Activated naive CD4-positive, alpha-beta T cell treated with anti-CD3 and anti-CD28 coated beads, Interleukin-2, amount 50 U/mL, for 24 hours (primary cell): ENCODE measurements around the gene RNF31.

Experiments used
- H3K27ac Mint-ChIP-seq: one replicate; pipeline ENCODE4 v1.8.0; 2021; ENCODE audit warnings: mild to moderate bottlenecking, mixed read lengths
- H3K27me3 Mint-ChIP-seq: one replicate; pipeline ENCODE4 v1.8.0; 2021; ENCODE audit warnings: mixed read lengths
- H3K36me3 Mint-ChIP-seq: one replicate; pipeline ENCODE4 v1.8.0; 2021; ENCODE audit warnings: mixed read lengths
- H3K4me1 Mint-ChIP-seq: one replicate; pipeline ENCODE4 v1.8.0; 2021; ENCODE audit warnings: mixed read lengths
- H3K4me3 Mint-ChIP-seq: one replicate; pipeline ENCODE4 v1.8.0; 2021; ENCODE audit warnings: mild to moderate bottlenecking, mixed read lengths
- H3K9me3 Mint-ChIP-seq: one replicate; pipeline ENCODE4 v1.8.0; 2021; ENCODE audit warnings: mixed read lengths

Gene RNF31

GRCh38 chr14:24143511-24143910 is 3.8 kb upstream of the RNF31 start:
- Mint-ChIP-seq H3K4me3 (no peak overlapping the region), H3K27me3 (no peaks in the 10 kb centered on the region), H3K4me1 (peaks cover 63% of the 10 kb centered on the region), H3K9me3 (no peaks in the 10 kb centered on the region), H3K27ac (peak overlapping the region; percentile 65), H3K36me3 (peaks cover 15% of the 10 kb centered on the region)

DNA sequence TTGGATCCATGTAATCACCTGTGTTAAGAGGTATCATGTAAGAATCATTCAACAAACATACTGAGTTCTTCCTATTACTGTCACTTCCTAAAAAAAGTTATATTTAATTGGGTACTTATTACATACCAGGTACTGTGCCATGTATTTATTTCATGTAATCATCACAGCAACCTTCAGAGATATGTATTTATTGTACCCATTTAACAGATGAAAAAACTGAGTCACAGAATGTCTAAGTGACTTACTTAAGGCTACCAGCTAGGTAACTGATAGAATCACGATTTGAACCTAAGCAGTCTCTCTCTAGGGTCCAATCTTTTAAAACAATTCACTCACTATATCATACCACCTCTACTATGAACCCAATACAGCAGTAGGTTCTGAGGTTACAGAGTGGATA is 2.8 kb upstream of the RNF31 start:
- peak overlapping the region; percentile 68 for H3K4me3 Mint-ChIP-seq
- peak overlapping the region; percentile 89 for H3K27ac Mint-ChIP-seq
- H3K36me3 Mint-ChIP-seq = peaks cover 8% of the 10 kb centered on the region
- H3K27me3 Mint-ChIP-seq = no peaks in the 10 kb centered on the region
- H3K4me1 Mint-ChIP-seq = peaks cover 63% of the 10 kb centered on the region
- no peaks in the 10 kb centered on the region for H3K9me3 Mint-ChIP-seq

- peak overlapping the region; percentile 99 for H3K4me3 Mint-ChIP-seq
- no peaks in the 10 kb centered on the region for H3K27me3 Mint-ChIP-seq
- H3K36me3 Mint-ChIP-seq = peaks cover 7% of the 10 kb centered on the region
- H3K27ac Mint-ChIP-seq = peak overlapping the region; percentile 98
- H3K4me1 Mint-ChIP-seq = peaks cover 63% of the 10 kb centered on the region
- H3K9me3 Mint-ChIP-seq = no peaks in the 10 kb centered on the region
These were observed 2.1 kb upstream of the RNF31 start for GRCh38 chr14:24145219-24145618.

GRCh38 chr14:24145690-24146452 is 1.4 kb upstream of the RNF31 start:
- peak overlapping the region; percentile 98 for H3K27ac Mint-ChIP-seq
- H3K27me3 Mint-ChIP-seq = no peaks in the 10 kb centered on the region
- no peaks in the 10 kb centered on the region for H3K9me3 Mint-ChIP-seq
- H3K36me3 Mint-ChIP-seq = peaks cover 10% of the 10 kb centered on the region
- H3K4me3 Mint-ChIP-seq = peak overlapping the region; percentile 99
- H3K4me1 Mint-ChIP-seq = peaks cover 66% of the 10 kb centered on the region

DNA sequence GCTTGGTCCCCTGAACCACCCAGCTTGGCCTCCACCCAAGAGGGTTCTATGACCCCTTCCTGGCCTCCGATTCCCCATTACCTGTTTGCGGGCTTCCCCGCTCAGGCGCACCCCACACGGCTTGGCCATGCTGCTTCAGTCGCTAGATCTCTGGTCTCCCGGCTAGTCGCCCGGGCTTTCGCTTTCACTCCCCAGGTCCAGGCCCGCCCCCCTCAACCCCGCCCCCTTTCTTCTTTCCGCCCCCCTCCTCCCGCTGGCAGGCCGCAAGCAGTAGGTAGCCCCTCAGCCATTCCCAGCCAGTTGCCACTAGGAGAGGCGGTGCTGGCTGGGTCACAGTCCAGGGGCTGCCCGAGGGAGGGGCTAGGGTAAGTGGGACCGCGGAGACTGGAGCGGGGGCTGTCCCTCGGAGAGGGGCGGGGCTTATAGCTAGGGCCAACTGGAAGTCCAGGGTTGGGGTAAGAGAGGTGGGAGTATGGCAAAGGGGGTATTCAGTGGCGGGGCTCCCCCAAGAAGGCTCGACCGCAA is 783 bp upstream of the RNF31 start, which contains the start of gene PSME2:
Gene PSME2, minus strand, starts transcription at position 158 of the 525 bp plus-strand sequence. Its CDS starts 29 bp downstream, at position 129.
- Mint-ChIP-seq H3K36me3 (peaks cover 10% of the 10 kb centered on the region), H3K4me1 (peaks cover 66% of the 10 kb centered on the region), H3K9me3 (no peaks in the 10 kb centered on the region), H3K4me3 (peak within 1 kb of the TSS; percentile 99), H3K27me3 (no peaks in the 10 kb centered on the region), H3K27ac (peak within 1 kb of the TSS; percentile 98)

DNA sequence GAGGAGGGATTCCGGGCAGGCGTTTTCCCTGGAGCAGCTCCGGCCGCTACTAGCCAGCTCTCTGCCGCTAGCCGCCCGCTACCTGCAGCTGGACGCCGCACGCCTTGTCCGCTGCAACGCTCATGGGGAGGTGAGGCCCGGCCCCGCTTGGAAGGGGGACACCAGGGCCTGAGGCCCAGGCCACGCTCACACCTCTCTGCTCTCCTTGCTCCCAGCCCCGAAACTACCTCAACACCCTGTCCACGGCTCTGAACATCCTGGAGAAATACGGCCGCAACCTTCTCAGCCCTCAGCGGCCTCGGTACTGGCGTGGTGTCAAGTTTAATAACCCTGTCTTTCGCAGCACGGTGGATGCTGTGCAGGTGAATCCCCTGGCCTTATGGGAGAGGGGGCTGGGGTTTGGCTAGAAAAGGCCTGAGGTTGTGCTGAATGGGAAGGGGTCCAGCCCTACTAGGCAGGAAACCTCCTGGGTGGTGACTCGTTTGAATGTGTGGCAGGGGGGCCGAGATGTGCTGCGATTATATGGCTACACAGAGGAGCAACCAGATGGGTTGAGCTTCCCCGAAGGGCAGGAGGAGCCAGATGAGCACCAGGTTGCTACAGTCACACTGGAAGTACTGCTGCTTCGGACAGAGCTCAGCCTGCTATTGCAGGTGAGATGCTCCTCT is 597 bp downstream of the RNF31 start:
- H3K4me3 Mint-ChIP-seq = peak overlapping the region; percentile 99
- H3K4me1 Mint-ChIP-seq = peaks cover 56% of the 10 kb centered on the region
- H3K27ac Mint-ChIP-seq = peak overlapping the region; percentile 70
- no peaks in the 10 kb centered on the region for H3K9me3 Mint-ChIP-seq
- H3K36me3 Mint-ChIP-seq = peaks cover 12% of the 10 kb centered on the region
- H3K27me3 Mint-ChIP-seq = no peaks in the 10 kb centered on the region

- H3K4me1 Mint-ChIP-seq = peaks cover 43% of the 10 kb centered on the region
- no peaks in the 10 kb centered on the region for H3K27me3 Mint-ChIP-seq
- H3K9me3 Mint-ChIP-seq = no peaks in the 10 kb centered on the region
- peaks cover 8% of the 10 kb centered on the region for H3K36me3 Mint-ChIP-seq
- no peak overlapping the region for H3K27ac Mint-ChIP-seq
- peak overlapping the region; percentile 99 for H3K4me3 Mint-ChIP-seq
These were observed 2.1 kb downstream of the RNF31 start for GRCh38 chr14:24149302-24149969.

DNA sequence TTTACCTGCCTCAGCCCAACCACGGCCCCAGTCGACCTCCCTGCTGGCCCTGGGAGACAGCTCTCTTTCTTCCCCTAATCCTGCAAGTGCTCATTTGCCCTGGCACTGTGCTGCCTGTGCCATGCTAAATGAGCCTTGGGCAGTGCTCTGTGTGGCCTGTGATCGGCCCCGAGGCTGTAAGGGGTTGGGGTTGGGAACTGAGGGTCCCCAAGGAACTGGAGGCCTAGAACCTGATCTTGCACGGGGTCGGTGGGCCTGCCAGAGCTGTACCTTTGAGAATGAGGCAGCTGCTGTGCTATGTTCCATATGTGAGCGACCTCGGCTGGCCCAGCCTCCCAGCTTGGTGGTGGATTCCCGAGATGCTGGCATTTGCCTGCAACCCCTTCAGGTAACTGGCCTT is 2.8 kb downstream of the RNF31 start:
- H3K27me3 Mint-ChIP-seq = no peaks in the 10 kb centered on the region
- peaks cover 38% of the 10 kb centered on the region for H3K4me1 Mint-ChIP-seq
- H3K9me3 Mint-ChIP-seq = no peaks in the 10 kb centered on the region
- no peak overlapping the region for H3K27ac Mint-ChIP-seq
- no peak overlapping the region for H3K4me3 Mint-ChIP-seq
- H3K36me3 Mint-ChIP-seq = peaks cover 8% of the 10 kb centered on the region

- peaks cover 33% of the 10 kb centered on the region for H3K4me1 Mint-ChIP-seq
- H3K9me3 Mint-ChIP-seq = no peaks in the 10 kb centered on the region
- H3K27me3 Mint-ChIP-seq = no peaks in the 10 kb centered on the region
- peak overlapping the region; percentile 19 for H3K4me3 Mint-ChIP-seq
- H3K36me3 Mint-ChIP-seq = peaks cover 9% of the 10 kb centered on the region
- H3K27ac Mint-ChIP-seq = no peak overlapping the region
These were observed 3.3 kb downstream of the RNF31 start for GRCh38 chr14:24150567-24150966.

- no peak overlapping the region for H3K4me3 Mint-ChIP-seq
- no peak overlapping the region for H3K27ac Mint-ChIP-seq
- H3K27me3 Mint-ChIP-seq = no peaks in the 10 kb centered on the region
- peaks cover 29% of the 10 kb centered on the region for H3K4me1 Mint-ChIP-seq
- peaks cover 8% of the 10 kb centered on the region for H3K36me3 Mint-ChIP-seq
- no peaks in the 10 kb centered on the region for H3K9me3 Mint-ChIP-seq
These were observed 3.7 kb downstream of the RNF31 start for GRCh38 chr14:24150993-24151392.

GRCh38 chr14:24151404-24152080 is 4.2 kb downstream of the RNF31 start:
- Mint-ChIP-seq H3K9me3 (no peaks in the 10 kb centered on the region), H3K36me3 (peaks cover 8% of the 10 kb centered on the region), H3K4me3 (no peak overlapping the region), H3K4me1 (peaks cover 29% of the 10 kb centered on the region), H3K27me3 (no peaks in the 10 kb centered on the region), H3K27ac (no peak overlapping the region)

- no peak overlapping the region for H3K4me3 Mint-ChIP-seq
- H3K36me3 Mint-ChIP-seq = peaks cover 8% of the 10 kb centered on the region
- no peaks in the 10 kb centered on the region for H3K27me3 Mint-ChIP-seq
- H3K4me1 Mint-ChIP-seq = peaks cover 13% of the 10 kb centered on the region
- no peak overlapping the region for H3K27ac Mint-ChIP-seq
- H3K9me3 Mint-ChIP-seq = no peaks in the 10 kb centered on the region
These were observed 7.8 kb downstream of the RNF31 start for GRCh38 chr14:24155100-24155499.

GRCh38 chr14:24156840-24157239 is 9.5 kb downstream of the RNF31 start:
- Mint-ChIP-seq H3K27me3 (no peaks in the 10 kb centered on the region), H3K4me3 (no peak overlapping the region), H3K36me3 (peaks cover 5% of the 10 kb centered on the region), H3K9me3 (no peaks in the 10 kb centered on the region), H3K27ac (peak overlapping the region; percentile 0), H3K4me1 (peaks cover 18% of the 10 kb centered on the region)

DNA sequence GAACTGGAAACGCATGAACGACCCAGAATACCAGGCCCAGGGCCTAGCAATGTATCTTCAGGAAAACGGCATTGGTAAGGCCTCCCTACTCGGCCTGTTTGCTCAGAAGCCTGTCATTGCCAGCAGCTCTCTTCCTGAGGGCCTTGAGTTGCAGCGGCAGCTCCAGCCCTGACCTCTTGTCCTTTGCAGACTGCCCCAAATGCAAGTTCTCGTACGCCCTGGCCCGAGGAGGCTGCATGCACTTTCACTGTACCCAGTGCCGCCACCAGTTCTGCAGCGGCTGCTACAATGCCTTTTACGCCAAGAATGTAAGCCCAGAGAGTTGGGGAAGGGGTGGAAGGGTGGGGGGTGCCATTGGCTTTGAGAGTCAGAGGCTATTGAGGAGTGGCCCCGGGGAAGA is 10.0 kb downstream of the RNF31 start:
- H3K4me3 Mint-ChIP-seq = no peak overlapping the region
- peaks cover 23% of the 10 kb centered on the region for H3K4me1 Mint-ChIP-seq
- peak overlapping the region; percentile 0 for H3K27ac Mint-ChIP-seq
- peaks cover 7% of the 10 kb centered on the region for H3K36me3 Mint-ChIP-seq
- H3K9me3 Mint-ChIP-seq = no peaks in the 10 kb centered on the region
- no peaks in the 10 kb centered on the region for H3K27me3 Mint-ChIP-seq

DNA sequence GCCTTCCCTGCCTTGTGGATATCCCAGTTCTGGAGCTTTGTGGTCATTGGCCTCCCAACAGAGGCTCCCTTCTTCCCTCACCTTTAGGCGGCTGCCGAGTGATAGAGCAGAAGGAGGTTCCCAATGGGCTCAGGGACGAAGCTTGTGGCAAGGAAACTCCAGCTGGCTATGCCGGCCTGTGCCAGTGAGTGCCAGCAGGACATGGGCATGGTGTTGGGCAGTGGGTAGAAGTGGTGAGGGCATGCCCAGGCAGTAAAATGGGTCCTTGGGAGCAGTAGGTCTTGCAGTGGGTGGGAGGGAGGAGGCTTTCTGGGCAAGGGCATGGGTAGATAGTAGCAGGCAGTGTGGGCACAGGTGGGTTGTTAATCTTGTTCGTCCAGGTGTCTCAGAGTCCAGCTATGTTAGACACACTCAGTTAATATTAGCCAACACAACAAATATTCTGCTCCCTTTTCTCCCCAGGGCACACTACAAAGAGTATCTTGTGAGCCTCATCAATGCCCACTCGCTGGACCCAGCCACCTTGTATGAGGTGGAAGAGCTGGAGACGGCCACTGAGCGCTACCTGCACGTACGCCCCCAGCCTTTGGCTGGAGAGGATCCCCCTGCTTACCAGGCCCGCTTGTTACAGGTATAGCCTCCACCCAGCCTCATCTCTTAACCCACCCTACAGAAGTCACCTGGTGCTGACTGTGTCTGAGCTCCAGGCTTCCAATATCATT is 12.6 kb downstream of the RNF31 start:
- H3K36me3 Mint-ChIP-seq = peaks cover 17% of the 10 kb centered on the region
- H3K4me3 Mint-ChIP-seq = peak overlapping the region; percentile 33
- H3K27ac Mint-ChIP-seq = peak overlapping the region; percentile 93
- H3K9me3 Mint-ChIP-seq = no peaks in the 10 kb centered on the region
- H3K4me1 Mint-ChIP-seq = peaks cover 47% of the 10 kb centered on the region
- H3K27me3 Mint-ChIP-seq = no peaks in the 10 kb centered on the region
